PFSK-1 (cell line): ENCODE data around the gene MAP7.

ENCODE experiments used
- FOXP2 ChIP-seq: optimal IDR thresholded peaks from 2 replicates; pipeline ENCODE3; 2011; ENCODE audit warnings: borderline replicate concordance, control low read depth, inconsistent platforms; ENCODE audit not compliant: insufficient read depth; ENCODE audit errors: extremely low read length, extremely low read depth
- POLR2AphosphoS5 ChIP-seq: IDR thresholded peaks from 2 replicates; pipeline ENCODE4 v1.6.1; 2012; ENCODE audit warnings: low read depth, mild to moderate bottlenecking, control low read depth, low read length, moderate library complexity
- REST ChIP-seq, 2 experiments: IDR thresholded peaks; 2 replicates each; pipeline versions ENCODE4 v1.6.1 to v1.8.0; 2011 to 2012; ENCODE audit warnings: low read depth in 2 of 2, low read length in 2 of 2, control low read depth in 1 of 2, inconsistent platforms in 1 of 2, mild to moderate bottlenecking in 1 of 2, moderate library complexity in 1 of 2; ENCODE audit not compliant: insufficient read depth in 1 of 2
- SIN3A ChIP-seq: IDR thresholded peaks from 2 replicates; pipeline ENCODE4 v1.6.1; 2012; ENCODE audit warnings: mild to moderate bottlenecking, low read length, moderate library complexity, borderline replicate concordance; ENCODE audit not compliant: insufficient read depth
- TAF1 ChIP-seq: IDR thresholded peaks from 2 replicates; pipeline ENCODE4 v1.6.1; 2012; ENCODE audit warnings: low read length, control low read depth, borderline replicate concordance; ENCODE audit not compliant: insufficient read depth

MAP7 gene

DNA sequence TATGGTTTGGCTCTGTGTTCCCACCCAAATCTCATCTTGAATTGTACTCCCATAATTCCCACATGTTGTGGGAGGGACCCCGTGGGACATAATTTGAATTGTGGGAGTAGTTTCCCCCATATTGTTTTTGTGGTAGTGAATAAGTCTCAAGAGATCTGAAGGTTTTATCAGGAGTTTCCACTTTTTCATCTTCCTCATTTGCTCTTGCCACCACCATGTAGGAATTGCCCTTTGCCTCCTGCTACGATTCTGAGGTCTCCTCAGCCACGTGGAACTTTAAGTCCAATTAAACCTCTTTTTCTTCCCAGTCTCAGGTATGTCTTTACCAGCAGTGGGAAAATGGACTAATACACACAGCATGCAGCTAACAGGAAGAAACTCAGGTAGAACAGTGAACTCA lies 151.8 kb downstream of the MAP7 start:
- TF ChIP-seq TAF1: no peak
- TF ChIP-seq SIN3A: no peak
- no peak for TF ChIP-seq REST (IDR thresholded peaks at IDR 0.05; ENCODE audit: insufficient read depth in 1 of 2, low read depth in 2 of 2, low read length in 2 of 2)
- no peak for TF ChIP-seq FOXP2
- no peak for TF ChIP-seq POLR2AphosphoS5

DNA sequence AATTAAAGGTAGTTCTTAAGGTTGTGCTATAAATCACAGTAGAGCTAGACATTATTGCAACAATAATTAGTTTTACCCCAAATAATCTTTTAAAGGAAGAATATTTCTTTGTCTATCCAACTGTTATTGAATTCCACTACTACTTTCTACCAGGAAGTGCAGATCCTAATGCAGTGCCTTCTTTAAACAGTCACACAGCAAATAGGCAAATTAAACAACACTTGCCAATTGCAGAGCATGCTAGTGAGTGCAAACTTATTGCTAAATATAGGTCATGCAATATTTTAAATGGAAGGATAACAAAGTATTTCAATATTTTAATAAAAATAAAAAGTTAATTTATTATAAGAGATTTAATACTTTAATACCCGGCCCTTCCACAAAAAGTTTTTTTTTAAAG lies 153.3 kb downstream of the MAP7 start:
- no peak for TF ChIP-seq SIN3A
- no peak for TF ChIP-seq TAF1
- no peak for TF ChIP-seq REST (IDR thresholded peaks at IDR 0.05; ENCODE audit: insufficient read depth in 1 of 2, low read depth in 2 of 2, low read length in 2 of 2)
- no peak for TF ChIP-seq POLR2AphosphoS5
- no peak for TF ChIP-seq FOXP2

- TF ChIP-seq FOXP2: no peak
These were observed 162.9 kb downstream of the MAP7 start for GRCh38 chr6:136387316-136387715.

- TF ChIP-seq POLR2AphosphoS5 (no peak), FOXP2 (no peak), REST (IDR thresholded peaks at IDR 0.05; ENCODE audit: insufficient read depth in 1 of 2, low read depth in 2 of 2, low read length in 2 of 2) (no peak), TAF1 (no peak), SIN3A (no peak)
These were observed 166.8 kb downstream of the MAP7 start for GRCh38 chr6:136383268-136383937.

DNA sequence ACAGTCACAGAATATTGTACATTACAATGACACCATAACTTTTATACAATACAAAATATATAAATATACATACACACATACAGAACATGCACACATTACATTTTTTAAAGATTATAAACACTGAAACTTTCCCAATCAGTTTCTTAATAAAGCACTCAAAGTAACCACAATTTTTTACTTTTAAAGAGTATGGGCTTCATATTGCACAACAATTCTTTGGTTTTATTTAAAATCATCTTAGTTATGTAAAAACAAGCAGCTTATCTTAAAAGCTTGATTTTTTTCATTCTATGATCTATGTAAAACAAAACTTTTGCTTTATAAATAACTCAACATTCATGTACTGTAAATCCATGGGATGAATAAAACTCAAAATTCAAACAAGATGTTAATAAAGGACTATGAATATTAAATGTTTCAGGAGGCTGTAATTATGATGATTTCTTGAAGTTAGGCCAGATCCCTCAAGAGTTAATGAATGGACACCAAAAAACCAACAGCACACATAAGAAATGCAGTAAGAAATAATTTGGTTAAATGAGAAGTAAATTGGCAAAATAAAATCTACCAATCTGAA lies 167.5 kb downstream of the MAP7 start:
- TF ChIP-seq TAF1: no peak
- TF ChIP-seq SIN3A: no peak
- no peak for TF ChIP-seq POLR2AphosphoS5
- no peak for TF ChIP-seq REST (IDR thresholded peaks at IDR 0.05; ENCODE audit: insufficient read depth in 1 of 2, low read depth in 2 of 2, low read length in 2 of 2)
- TF ChIP-seq FOXP2: no peak
